ENCODE measurements around the gene FLVCR2.

FLVCR2 gene

GRCh38 chr14:75543253-75543652 lies 35.2 kb upstream of the FLVCR2 start:
- no peaks in the 10 kb centered on the region for H3K27me3 ChIP-seq (ENCODE audit: control insufficient read depth, insufficient read depth, low read length)
- no peaks in the 10 kb centered on the region for H3K9me3 ChIP-seq (ENCODE audit: control insufficient read depth, insufficient read depth, low read length)
- H3K4me1 ChIP-seq (ENCODE audit: control insufficient read depth, insufficient read depth, low read length), result peaks cover 3% of the 10 kb centered on the region
- no peaks in the 10 kb centered on the region for H3K36me3 ChIP-seq (ENCODE audit: control insufficient read depth, insufficient read depth, low read length)
- H3K9ac ChIP-seq (ENCODE audit: low read depth, low read length), result no peak overlapping the region
- H3K4me3 ChIP-seq (ENCODE audit: low read depth, low read length), result no peak overlapping the region

GRCh38 chr14:75543786-75544185 lies 34.6 kb upstream of the FLVCR2 start:
- no peaks in the 10 kb centered on the region for H3K9me3 ChIP-seq (ENCODE audit: control insufficient read depth, insufficient read depth, low read length)
- H3K9ac ChIP-seq (ENCODE audit: low read depth, low read length), result no peak overlapping the region
- H3K27me3 ChIP-seq (ENCODE audit: control insufficient read depth, insufficient read depth, low read length), result no peaks in the 10 kb centered on the region
- no peak overlapping the region for H3K4me3 ChIP-seq (ENCODE audit: low read depth, low read length)
- peaks cover 3% of the 10 kb centered on the region for H3K4me1 ChIP-seq (ENCODE audit: control insufficient read depth, insufficient read depth, low read length)
- no peaks in the 10 kb centered on the region for H3K36me3 ChIP-seq (ENCODE audit: control insufficient read depth, insufficient read depth, low read length)

GRCh38 chr14:75545907-75546306 lies 32.5 kb upstream of the FLVCR2 start:
- no peaks in the 10 kb centered on the region for H3K36me3 ChIP-seq (ENCODE audit: control insufficient read depth, insufficient read depth, low read length)
- H3K9me3 ChIP-seq (ENCODE audit: control insufficient read depth, insufficient read depth, low read length), result no peaks in the 10 kb centered on the region
- no peaks in the 10 kb centered on the region for H3K27me3 ChIP-seq (ENCODE audit: control insufficient read depth, insufficient read depth, low read length)
- H3K4me1 ChIP-seq (ENCODE audit: control insufficient read depth, insufficient read depth, low read length), result no peaks in the 10 kb centered on the region
- no peak overlapping the region for H3K9ac ChIP-seq (ENCODE audit: low read depth, low read length)
- H3K4me3 ChIP-seq (ENCODE audit: low read depth, low read length), result no peak overlapping the region

- Histone ChIP-seq H3K4me1 (ENCODE audit: control insufficient read depth, insufficient read depth, low read length) (no peaks in the 10 kb centered on the region), H3K4me3 (ENCODE audit: low read depth, low read length) (no peak overlapping the region), H3K9me3 (ENCODE audit: control insufficient read depth, insufficient read depth, low read length) (no peaks in the 10 kb centered on the region), H3K9ac (ENCODE audit: low read depth, low read length) (no peak overlapping the region), H3K27me3 (ENCODE audit: control insufficient read depth, insufficient read depth, low read length) (no peaks in the 10 kb centered on the region), H3K36me3 (ENCODE audit: control insufficient read depth, insufficient read depth, low read length) (no peaks in the 10 kb centered on the region)
Measured at GRCh38 chr14:75547552-75548250, 30.7 kb upstream of the FLVCR2 start.

- H3K27me3 ChIP-seq (ENCODE audit: control insufficient read depth, insufficient read depth, low read length), result no peaks in the 10 kb centered on the region
- H3K9me3 ChIP-seq (ENCODE audit: control insufficient read depth, insufficient read depth, low read length), result no peaks in the 10 kb centered on the region
- H3K4me1 ChIP-seq (ENCODE audit: control insufficient read depth, insufficient read depth, low read length), result no peaks in the 10 kb centered on the region
- no peak overlapping the region for H3K9ac ChIP-seq (ENCODE audit: low read depth, low read length)
- H3K4me3 ChIP-seq (ENCODE audit: low read depth, low read length), result no peak overlapping the region
- H3K36me3 ChIP-seq (ENCODE audit: control insufficient read depth, insufficient read depth, low read length), result no peaks in the 10 kb centered on the region
Measured at GRCh38 chr14:75548544-75548943, 29.9 kb upstream of the FLVCR2 start.

- Histone ChIP-seq H3K9me3 (ENCODE audit: control insufficient read depth, insufficient read depth, low read length) (no peaks in the 10 kb centered on the region), H3K36me3 (ENCODE audit: control insufficient read depth, insufficient read depth, low read length) (no peaks in the 10 kb centered on the region), H3K4me3 (ENCODE audit: low read depth, low read length) (no peak overlapping the region), H3K9ac (ENCODE audit: low read depth, low read length) (no peak overlapping the region), H3K27me3 (ENCODE audit: control insufficient read depth, insufficient read depth, low read length) (no peaks in the 10 kb centered on the region), H3K4me1 (ENCODE audit: control insufficient read depth, insufficient read depth, low read length) (no peaks in the 10 kb centered on the region)
Measured at GRCh38 chr14:75549169-75549568, 29.3 kb upstream of the FLVCR2 start.

GRCh38 chr14:75551021-75551420 lies 27.4 kb upstream of the FLVCR2 start:
- Histone ChIP-seq H3K9ac (ENCODE audit: low read depth, low read length) (no peak overlapping the region), H3K4me1 (ENCODE audit: control insufficient read depth, insufficient read depth, low read length) (no peaks in the 10 kb centered on the region), H3K27me3 (ENCODE audit: control insufficient read depth, insufficient read depth, low read length) (no peaks in the 10 kb centered on the region), H3K4me3 (ENCODE audit: low read depth, low read length) (no peak overlapping the region), H3K9me3 (ENCODE audit: control insufficient read depth, insufficient read depth, low read length) (no peaks in the 10 kb centered on the region), H3K36me3 (ENCODE audit: control insufficient read depth, insufficient read depth, low read length) (peaks cover 2% of the 10 kb centered on the region)

GRCh38 chr14:75553157-75553556 lies 25.3 kb upstream of the FLVCR2 start:
- no peak overlapping the region for H3K4me3 ChIP-seq (ENCODE audit: low read depth, low read length)
- H3K9ac ChIP-seq (ENCODE audit: low read depth, low read length), result no peak overlapping the region
- no peaks in the 10 kb centered on the region for H3K27me3 ChIP-seq (ENCODE audit: control insufficient read depth, insufficient read depth, low read length)
- H3K36me3 ChIP-seq (ENCODE audit: control insufficient read depth, insufficient read depth, low read length), result peaks cover 2% of the 10 kb centered on the region
- no peaks in the 10 kb centered on the region for H3K9me3 ChIP-seq (ENCODE audit: control insufficient read depth, insufficient read depth, low read length)
- H3K4me1 ChIP-seq (ENCODE audit: control insufficient read depth, insufficient read depth, low read length), result no peaks in the 10 kb centered on the region

- Histone ChIP-seq H3K27me3 (ENCODE audit: control insufficient read depth, insufficient read depth, low read length) (no peaks in the 10 kb centered on the region), H3K36me3 (ENCODE audit: control insufficient read depth, insufficient read depth, low read length) (peaks cover 2% of the 10 kb centered on the region), H3K4me3 (ENCODE audit: low read depth, low read length) (no peak overlapping the region), H3K4me1 (ENCODE audit: control insufficient read depth, insufficient read depth, low read length) (no peaks in the 10 kb centered on the region), H3K9me3 (ENCODE audit: control insufficient read depth, insufficient read depth, low read length) (no peaks in the 10 kb centered on the region), H3K9ac (ENCODE audit: low read depth, low read length) (no peak overlapping the region)
Measured at GRCh38 chr14:75553761-75554364, 24.6 kb upstream of the FLVCR2 start.

- H3K4me3 ChIP-seq (ENCODE audit: low read depth, low read length), result no peak overlapping the region
- peaks cover 2% of the 10 kb centered on the region for H3K36me3 ChIP-seq (ENCODE audit: control insufficient read depth, insufficient read depth, low read length)
- no peaks in the 10 kb centered on the region for H3K4me1 ChIP-seq (ENCODE audit: control insufficient read depth, insufficient read depth, low read length)
- no peak overlapping the region for H3K9ac ChIP-seq (ENCODE audit: low read depth, low read length)
- no peaks in the 10 kb centered on the region for H3K9me3 ChIP-seq (ENCODE audit: control insufficient read depth, insufficient read depth, low read length)
- H3K27me3 ChIP-seq (ENCODE audit: control insufficient read depth, insufficient read depth, low read length), result no peaks in the 10 kb centered on the region
Measured at GRCh38 chr14:75554482-75554881, 23.9 kb upstream of the FLVCR2 start.

GRCh38 chr14:75558440-75558839 lies 20.0 kb upstream of the FLVCR2 start:
- Histone ChIP-seq H3K36me3 (ENCODE audit: control insufficient read depth, insufficient read depth, low read length) (peaks cover 2% of the 10 kb centered on the region), H3K27me3 (ENCODE audit: control insufficient read depth, insufficient read depth, low read length) (no peaks in the 10 kb centered on the region), H3K4me1 (ENCODE audit: control insufficient read depth, insufficient read depth, low read length) (peaks cover 6% of the 10 kb centered on the region), H3K9me3 (ENCODE audit: control insufficient read depth, insufficient read depth, low read length) (no peaks in the 10 kb centered on the region), H3K9ac (ENCODE audit: low read depth, low read length) (no peak overlapping the region), H3K4me3 (ENCODE audit: low read depth, low read length) (no peak overlapping the region)

- H3K9ac ChIP-seq (ENCODE audit: low read depth, low read length), result no peak overlapping the region
- H3K4me1 ChIP-seq (ENCODE audit: control insufficient read depth, insufficient read depth, low read length), result peaks cover 6% of the 10 kb centered on the region
- H3K9me3 ChIP-seq (ENCODE audit: control insufficient read depth, insufficient read depth, low read length), result no peaks in the 10 kb centered on the region
- H3K27me3 ChIP-seq (ENCODE audit: control insufficient read depth, insufficient read depth, low read length), result no peaks in the 10 kb centered on the region
- no peak overlapping the region for H3K4me3 ChIP-seq (ENCODE audit: low read depth, low read length)
- H3K36me3 ChIP-seq (ENCODE audit: control insufficient read depth, insufficient read depth, low read length), result peaks cover 2% of the 10 kb centered on the region
Measured at GRCh38 chr14:75559045-75559444, 19.4 kb upstream of the FLVCR2 start.
